SKM-1 treated with dmso at 0.1 percent for 144 hours (cell line): Measurements from ENCODE around the gene TULP1.
"Not testable (repeated sequence)": the region's sequence is repeated elsewhere in the genome, so short reads cannot be mapped to it uniquely, and the experiment has no call there.

Source experiments
- DNase-seq: peaks from one replicate; lab custom pipeline; 2025; ENCODE audit not compliant: unreplicated experiment; lab: John Stamatoyannopoulos, UW

TULP1 gene

GRCh38 chr6:35522151-35522550 is 9.5 kb upstream of the TULP1 start:
- DNase-seq: no peak

- DNase-seq: no peak
Observed at GRCh38 chr6:35521235-35521634, 8.5 kb upstream of the TULP1 start.

GRCh38 chr6:35519313-35520015 is 6.8 kb upstream of the TULP1 start:
- no peak for DNase-seq

GRCh38 chr6:35518566-35519312 is 6.0 kb upstream of the TULP1 start:
- no peak for DNase-seq

- not testable (repeated sequence) for DNase-seq
Observed at GRCh38 chr6:35517978-35518377, 5.3 kb upstream of the TULP1 start.

GRCh38 chr6:35516712-35517111 is 4.0 kb upstream of the TULP1 start:
- DNase-seq: no peak

- not testable (repeated sequence) for DNase-seq
Observed at GRCh38 chr6:35515939-35516338, 3.2 kb upstream of the TULP1 start.

GRCh38 chr6:35514587-35514986 is 1.9 kb upstream of the TULP1 start:
- no peak for DNase-seq

GRCh38 chr6:35512006-35512405 is 690 bp downstream of the TULP1 start:
- DNase-seq: no peak

GRCh38 chr6:35511562-35511941 is 1.1 kb downstream of the TULP1 start:
- no peak for DNase-seq

GRCh38 chr6:35510916-35511561 is 1.7 kb downstream of the TULP1 start:
- DNase-seq: no peak

- DNase-seq: no peak
Observed at GRCh38 chr6:35508542-35508941, 4.2 kb downstream of the TULP1 start.

- no peak for DNase-seq
Observed at GRCh38 chr6:35508027-35508426, 4.7 kb downstream of the TULP1 start.

GRCh38 chr6:35507221-35507620 is 5.5 kb downstream of the TULP1 start:
- DNase-seq: no peak

- DNase-seq: no peak
Observed at GRCh38 chr6:35506536-35506935, 6.2 kb downstream of the TULP1 start.

- no peak for DNase-seq
Observed at GRCh38 chr6:35505999-35506412, 6.7 kb downstream of the TULP1 start.

GRCh38 chr6:35503534-35503933 is 9.2 kb downstream of the TULP1 start:
- DNase-seq: no peak

GRCh38 chr6:35501784-35502183 is 10.9 kb downstream of the TULP1 start:
- DNase-seq: no peak

GRCh38 chr6:35500782-35501181 is 11.9 kb downstream of the TULP1 start:
- no peak for DNase-seq

GRCh38 chr6:35499372-35499771 is 13.3 kb downstream of the TULP1 start:
- DNase-seq: no peak

GRCh38 chr6:35498422-35499067 is 14.2 kb downstream of the TULP1 start:
- DNase-seq: no peak
